Progenitor cell of endocrine pancreas (in vitro differentiated cells): ENCODE data around the gene MSANTD2. TPM values are rescaled to one million over a fixed set of nuclear protein-coding genes. Genes with fewer than 3 reads are reported as not detected.

Source experiments
- DNase-seq: peaks from one replicate; pipeline ENCODE4 v3.0.0; 2021; ENCODE audit warnings: low spot score; ENCODE audit not compliant: unreplicated experiment
- H3K27ac Mint-ChIP-seq: 2 replicates; pipeline ENCODE4 v1.8.0; 2021; ENCODE audit warnings: mild to moderate bottlenecking, moderate library complexity, mixed read lengths
- H3K27me3 Mint-ChIP-seq: 2 replicates; pipeline ENCODE4 v1.8.0; 2021; ENCODE audit warnings: mixed read lengths
- H3K36me3 Mint-ChIP-seq: 2 replicates; pipeline ENCODE4 v1.8.0; 2022; ENCODE audit warnings: mixed read lengths; ENCODE audit not compliant: insufficient read depth
- H3K4me1 Mint-ChIP-seq: 2 replicates; pipeline ENCODE4 v1.8.0; 2021; ENCODE audit warnings: low read depth, mixed read lengths
- H3K4me3 Mint-ChIP-seq: 2 replicates; pipeline ENCODE4 v1.8.0; 2021; ENCODE audit warnings: low read depth, mild to moderate bottlenecking, moderate library complexity, mixed read lengths
- H3K9me3 Mint-ChIP-seq: 2 replicates; pipeline ENCODE4 v1.8.0; 2021; ENCODE audit warnings: low read depth, mixed read lengths
- total RNA-seq: library from RNA; stranded (reverse); gene quantifications from 2 replicates; pipeline ENCODE4 v1.2.1, GENCODE V29; 2021
- TF ChIP-seq, protein P1 (sequence below): fragments of 200-600 bp; sonication (generic); IDR thresholded peaks from one replicate; pipeline ENCODE4 v1.5.0; 2021; ENCODE audit warnings: antibody characterized with exemption, mild to moderate bottlenecking; ENCODE audit not compliant: unreplicated experiment

MSANTD2 gene
- total RNA-seq, 1 donor from 2014 or later: 41.6 TPM

DNA sequence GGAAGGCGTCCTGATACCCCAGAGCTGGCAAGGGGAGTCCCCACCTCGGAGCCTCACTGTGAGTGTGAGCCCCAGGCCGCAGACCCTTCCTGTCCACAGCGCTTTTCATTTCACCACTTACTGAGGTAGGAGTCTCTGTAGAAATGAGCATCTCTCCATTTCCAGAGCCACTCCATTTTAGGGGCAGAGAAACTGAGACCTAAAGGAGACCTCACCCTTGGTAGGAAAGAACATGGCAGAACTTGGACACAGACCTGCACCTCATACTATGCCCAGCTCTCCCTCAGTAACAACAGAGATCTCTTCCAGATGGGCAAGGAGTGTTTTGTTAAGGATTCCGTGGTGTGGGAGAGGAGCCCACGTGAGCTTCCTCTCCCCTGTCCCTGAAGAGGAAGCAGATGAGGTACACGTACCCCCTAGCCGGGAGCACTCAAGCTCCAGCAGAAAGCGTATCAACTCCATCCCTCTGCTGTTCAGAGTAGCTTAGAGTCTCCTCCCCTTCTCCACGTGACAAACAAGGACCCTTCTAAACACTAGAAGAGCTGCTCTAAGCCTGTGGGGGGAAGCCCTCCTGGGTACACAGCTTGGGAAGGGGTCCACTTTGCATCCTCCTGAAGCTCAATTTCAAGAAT, 47.6 kb downstream of the MSANTD2 start:
- DNase-seq: no peak
- no peak overlapping the region for H3K27ac Mint-ChIP-seq
- H3K36me3 Mint-ChIP-seq: no peaks in the 10 kb centered on the region
- H3K27me3 Mint-ChIP-seq: peaks cover 60% of the 10 kb centered on the region
- H3K9me3 Mint-ChIP-seq: no peaks in the 10 kb centered on the region
- TF ChIP-seq, protein P1, sequence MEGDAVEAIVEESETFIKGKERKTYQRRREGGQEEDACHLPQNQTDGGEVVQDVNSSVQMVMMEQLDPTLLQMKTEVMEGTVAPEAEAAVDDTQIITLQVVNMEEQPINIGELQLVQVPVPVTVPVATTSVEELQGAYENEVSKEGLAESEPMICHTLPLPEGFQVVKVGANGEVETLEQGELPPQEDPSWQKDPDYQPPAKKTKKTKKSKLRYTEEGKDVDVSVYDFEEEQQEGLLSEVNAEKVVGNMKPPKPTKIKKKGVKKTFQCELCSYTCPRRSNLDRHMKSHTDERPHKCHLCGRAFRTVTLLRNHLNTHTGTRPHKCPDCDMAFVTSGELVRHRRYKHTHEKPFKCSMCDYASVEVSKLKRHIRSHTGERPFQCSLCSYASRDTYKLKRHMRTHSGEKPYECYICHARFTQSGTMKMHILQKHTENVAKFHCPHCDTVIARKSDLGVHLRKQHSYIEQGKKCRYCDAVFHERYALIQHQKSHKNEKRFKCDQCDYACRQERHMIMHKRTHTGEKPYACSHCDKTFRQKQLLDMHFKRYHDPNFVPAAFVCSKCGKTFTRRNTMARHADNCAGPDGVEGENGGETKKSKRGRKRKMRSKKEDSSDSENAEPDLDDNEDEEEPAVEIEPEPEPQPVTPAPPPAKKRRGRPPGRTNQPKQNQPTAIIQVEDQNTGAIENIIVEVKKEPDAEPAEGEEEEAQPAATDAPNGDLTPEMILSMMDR: no peak
- no peak overlapping the region for H3K4me3 Mint-ChIP-seq
- peaks cover 11% of the 10 kb centered on the region for H3K4me1 Mint-ChIP-seq

DNA sequence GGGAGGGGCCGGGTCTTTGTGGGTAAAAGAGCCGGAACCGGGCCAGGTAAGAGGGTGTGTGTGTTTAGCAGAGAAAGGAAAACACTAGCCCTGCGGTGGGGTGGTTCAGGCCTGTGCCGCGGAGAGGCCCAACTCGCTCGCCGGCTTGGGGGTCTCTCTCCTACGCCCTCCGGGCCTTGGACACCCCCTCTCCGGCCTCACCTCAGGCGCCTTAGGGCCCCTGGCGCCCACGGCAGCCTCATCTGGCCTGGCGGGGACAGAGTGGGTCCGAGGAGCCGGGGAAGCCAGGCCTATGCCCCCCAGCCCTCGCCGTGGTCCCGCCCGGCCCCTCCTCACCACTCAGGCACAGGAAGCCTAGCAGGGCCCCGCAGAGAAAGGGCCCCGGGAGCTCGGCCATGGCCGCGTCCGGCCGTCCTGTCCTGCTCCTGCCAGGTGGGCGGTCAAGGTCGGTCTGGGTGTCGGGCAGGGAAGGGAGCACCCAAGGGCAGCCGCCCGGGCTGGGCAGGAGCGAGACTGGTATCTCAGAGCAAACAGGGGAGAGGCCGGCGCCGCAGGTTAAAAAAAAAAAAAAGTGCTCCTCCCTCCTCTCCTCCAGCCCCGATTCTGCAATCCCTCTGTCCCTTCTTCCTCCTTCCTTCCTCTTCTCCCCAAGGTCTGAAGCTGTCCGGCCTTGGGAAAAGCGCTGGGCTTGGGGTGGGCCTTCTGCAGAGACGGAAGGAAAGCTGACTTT, 48.3 kb downstream of the MSANTD2 start, which contains the start of gene VSIG2:
Gene VSIG2 (minus strand): TSS at position 515 of the 730 bp plus-strand sequence. CDS start 118 bp downstream, at position 397.
- TF ChIP-seq, protein P1: no peak
- H3K27ac Mint-ChIP-seq: no peak within 1 kb of the TSS
- H3K4me3 Mint-ChIP-seq: no peak within 1 kb of the TSS

DNA sequence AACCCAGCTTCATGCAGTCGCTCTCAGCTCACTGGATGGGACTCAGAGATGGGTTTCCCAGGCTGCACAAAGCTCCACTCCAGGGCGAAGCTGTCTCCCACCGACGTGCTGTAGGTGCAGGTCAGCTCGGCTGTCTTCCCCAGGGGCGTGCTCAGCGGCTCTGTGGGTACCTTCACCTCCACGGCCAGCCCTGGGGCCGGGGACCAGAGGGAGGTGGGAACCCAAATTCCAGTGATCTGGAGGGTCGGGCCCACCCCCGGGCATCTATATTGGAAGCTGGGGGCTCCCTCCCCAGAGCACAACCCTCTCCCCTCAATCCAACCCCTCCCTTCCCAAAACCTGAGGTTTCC, 48.8 kb downstream of the MSANTD2 start:
- Mint-ChIP-seq H3K27ac (no peak overlapping the region), H3K27me3 (peaks cover 61% of the 10 kb centered on the region), H3K9me3 (no peaks in the 10 kb centered on the region), H3K4me1 (peaks cover 18% of the 10 kb centered on the region), H3K4me3 (no peak overlapping the region), H3K36me3 (no peaks in the 10 kb centered on the region)
- no peak for DNase-seq
- TF ChIP-seq, protein P1: no peak

More for the DNA sequence above, 48.3 kb downstream of the MSANTD2 start, which contains the start of gene VSIG2:
- H3K9me3 Mint-ChIP-seq: no peaks in the 10 kb centered on the region
- H3K36me3 Mint-ChIP-seq: no peaks in the 10 kb centered on the region
- peaks cover 15% of the 10 kb centered on the region for H3K4me1 Mint-ChIP-seq
- peaks cover 61% of the 10 kb centered on the region for H3K27me3 Mint-ChIP-seq
- DNase-seq: no peak

DNA sequence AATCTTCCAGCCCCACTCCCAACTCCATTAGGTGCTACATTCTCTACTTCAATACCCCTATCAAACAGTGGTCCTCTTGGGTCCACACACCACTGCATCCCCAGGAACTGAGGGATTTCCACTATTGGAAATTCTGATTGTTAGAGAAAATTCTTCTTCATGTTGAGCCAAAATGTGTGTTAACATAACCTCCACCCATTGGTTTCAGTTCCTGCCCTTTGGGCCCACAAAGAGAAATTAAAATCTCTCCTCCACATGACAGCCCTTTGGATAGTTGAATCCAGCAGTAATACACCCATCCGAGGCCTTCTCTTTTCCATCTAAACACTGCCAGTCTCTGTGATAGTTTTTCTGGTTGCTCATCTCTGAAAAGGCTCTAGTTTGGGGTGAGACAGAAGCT, 50.3 kb downstream of the MSANTD2 start:
- H3K36me3 Mint-ChIP-seq: no peaks in the 10 kb centered on the region
- TF ChIP-seq, protein P1: no peak
- no peak for DNase-seq
- no peak overlapping the region for H3K27ac Mint-ChIP-seq
- no peaks in the 10 kb centered on the region for H3K9me3 Mint-ChIP-seq
- peaks cover 70% of the 10 kb centered on the region for H3K27me3 Mint-ChIP-seq
- H3K4me1 Mint-ChIP-seq: peaks cover 23% of the 10 kb centered on the region
- H3K4me3 Mint-ChIP-seq: no peak overlapping the region

DNA sequence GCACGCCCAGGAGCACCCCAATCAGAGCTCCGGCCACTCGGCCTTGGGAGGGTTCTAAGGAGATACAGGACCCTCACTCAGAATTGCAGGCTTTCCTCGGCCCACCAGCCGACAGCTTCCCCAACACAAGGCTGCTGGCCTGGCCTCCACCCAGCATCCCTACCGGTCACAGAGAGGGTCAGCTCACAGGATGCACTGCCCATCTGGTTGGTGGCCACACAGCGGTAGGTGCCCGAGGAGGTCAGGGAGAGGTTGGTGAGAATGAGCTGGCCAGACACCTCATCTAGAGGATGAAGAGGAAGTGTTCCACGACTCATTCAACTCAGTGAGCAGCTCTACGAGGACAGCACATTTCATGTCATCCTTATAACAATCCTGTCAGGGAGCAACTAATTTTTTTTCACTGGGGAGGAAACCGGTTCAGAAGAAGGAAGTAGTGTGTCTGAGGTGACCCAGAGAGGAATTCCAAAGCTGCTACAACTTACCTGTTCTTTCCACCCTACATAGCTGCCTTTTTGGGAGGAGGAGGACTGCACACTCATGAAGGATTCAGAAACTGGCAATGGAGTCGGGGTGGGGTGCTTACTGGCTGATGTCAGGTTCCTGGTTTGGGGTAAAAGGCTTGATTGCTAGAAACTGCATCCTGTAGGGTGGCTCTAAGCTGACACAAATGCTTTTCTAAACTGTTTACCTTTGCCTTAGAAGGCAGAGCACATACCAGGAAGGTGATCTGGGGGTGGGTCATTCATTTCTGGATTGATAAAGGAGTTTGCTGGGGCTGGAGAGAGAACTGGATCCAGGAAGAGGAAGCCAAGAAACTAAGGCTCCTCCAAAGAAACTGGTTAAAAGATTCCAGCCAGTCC, 51.5 kb downstream of the MSANTD2 start:
- peaks cover 22% of the 10 kb centered on the region for H3K4me1 Mint-ChIP-seq
- H3K9me3 Mint-ChIP-seq: no peaks in the 10 kb centered on the region
- DNase-seq: no peak
- no peaks in the 10 kb centered on the region for H3K36me3 Mint-ChIP-seq
- peaks cover 79% of the 10 kb centered on the region for H3K27me3 Mint-ChIP-seq
- TF ChIP-seq, protein P1: no peak
- no peak overlapping the region for H3K4me3 Mint-ChIP-seq
- H3K27ac Mint-ChIP-seq: peak overlapping the region; percentile 86
